Aorta (tissue), 5 donors: ENCODE data around the gene RXRA. TPM values are rescaled to one million over a fixed set of nuclear protein-coding genes. Genes with fewer than 3 reads are reported as not detected.
A peak's percentile ranks its signal among the peaks of the same experiment; 100 is the strongest.

Experiments used
- ATAC-seq: fragments of 200-7000 bp; cut with Tn5 transposase; one replicate; pipeline ENCODE4 v1.9.1; 2022; ENCODE audit warnings: moderate library complexity; ENCODE audit not compliant: low FRiP score
- DNase-seq, 2 donors: peaks; one replicate each; pipeline ENCODE4 v3.0.0-alpha.2; 2020
- H3K27ac ChIP-seq, 2 donors: one replicate each; pipeline ENCODE4 v1.5.1; 2013; ENCODE audit warnings: low read length in 2 of 2, mild to moderate bottlenecking in 2 of 2, moderate library complexity in 2 of 2, control low read depth in 1 of 2, inconsistent platforms in 1 of 2, low read depth in 1 of 2
- H3K27me3 ChIP-seq, 2 donors: one replicate each; pipeline ENCODE4 v1.6.1; 2013; ENCODE audit warnings: control low read depth in 1 of 2, low read length in 1 of 2, mild to moderate bottlenecking in 1 of 2, moderate library complexity in 1 of 2; ENCODE audit not compliant: insufficient read depth in 2 of 2, control insufficient read depth in 1 of 2
- H3K36me3 ChIP-seq, 2 donors: one replicate each; pipeline ENCODE4 v1.6.1; 2013; ENCODE audit warnings: control low read depth in 1 of 2, low read length in 1 of 2, mild to moderate bottlenecking in 1 of 2; ENCODE audit not compliant: insufficient read depth in 2 of 2, control insufficient read depth in 1 of 2
- H3K4me1 ChIP-seq, 2 donors: one replicate each; pipeline ENCODE4 v1.6.1; 2013; ENCODE audit warnings: low read length in 2 of 2, control low read depth in 1 of 2, mild to moderate bottlenecking in 1 of 2, moderate library complexity in 1 of 2; ENCODE audit not compliant: insufficient read depth in 2 of 2, control insufficient read depth in 1 of 2
- H3K4me3 ChIP-seq, 2 donors: one replicate each; pipeline ENCODE4 v1.5.1; 2013; ENCODE audit warnings: low read length in 2 of 2, control low read depth in 1 of 2, mild to moderate bottlenecking in 1 of 2
- H3K9me3 ChIP-seq: one replicate; pipeline ENCODE4 v1.6.1; 2013; ENCODE audit warnings: mild to moderate bottlenecking, low read length; ENCODE audit not compliant: control insufficient read depth
- WGBS, 2 donors: extraction: QIAGEN DNeasy Blood & Tissue Kit; methylation state at CpG; one replicate each; pipeline ENCODE4 v1.1.7; 2013; 5-methylcytosine and 5-hydroxymethylcytosine counted together
- intact Hi-C, 2 donors: fragments of 100-400 bp; cut with DNase I; formaldehyde crosslinking; loops; one replicate each; pipeline versions ENCODE4 v1.14.2 to v1.15.0; 2022
- polyA plus RNA-seq, 2 donors: library from polyadenylated mRNA; stranded (reverse); fragments of 200-250 nt; gene quantifications; one replicate each; pipeline ENCODE4 v1.2.3, GENCODE V29; 2013
- total RNA-seq, 2 donors: library from RNA; stranded (reverse); fragmentation: NEBNext Ultra II Directional; extraction: Animal tissue kit (Norgen Biotek cat#: 25700); gene quantifications; one replicate each; pipeline ENCODE4 v1.2.1, GENCODE V29; 2021
- donor health status: healthy with polysubstance abuse.
- donor health status: Bipolar disorder and iron deficiency.
- donor health status: DM: no; HTN: no; CAD: no.
- donor health status: DM: no; HTN: no; CAD: no.
- donor health status: DM: yes; HTN: yes; CAD: no.

RXRA gene
- total and polyA plus RNA-seq, 4 donors: 17.7 to 67.8 (median 32.7) TPM

GRCh38 chr9:134375011-134375390 lies 48.7 kb downstream of the RXRA start:
- peak overlapping the region in 1 of 2 donors; percentile 34 for H3K27ac ChIP-seq
- no peaks in the 10 kb centered on the region for H3K27me3 ChIP-seq
- H3K4me1 ChIP-seq: no peaks in the 10 kb centered on the region
- H3K9me3 ChIP-seq: no peaks in the 10 kb centered on the region
- H3K4me3 ChIP-seq: no peak overlapping the region
- 3 to 15% methylated on average over 6 of the region's 6 CpGs for WGBS, 2 donors
- DNase-seq (peak in 1 of 2 donors; percentile 74), ATAC-seq (no peak)
- intact Hi-C loops: loop anchor here in 1 of 2 donors (5.0 kb wide), 1 partner anchor 57 kb away; no protein-coding TSS in a partner anchor
- no peaks in the 10 kb centered on the region for H3K36me3 ChIP-seq

GRCh38 chr9:134375430-134376385 lies 49.5 kb downstream of the RXRA start:
- Histone ChIP-seq H3K4me1 (no peaks in the 10 kb centered on the region), H3K36me3 (no peaks in the 10 kb centered on the region), H3K27me3 (no peaks in the 10 kb centered on the region), H3K27ac (peak overlapping the region in 1 of 2 donors; percentile 34), H3K4me3 (no peak overlapping the region), H3K9me3 (no peaks in the 10 kb centered on the region)
- intact Hi-C loops: loop anchor here in 1 of 2 donors (5.0 kb wide), 1 partner anchor 57 kb away; no protein-coding TSS in a partner anchor
- peak; percentile 61 for ATAC-seq
- peak in 1 of 2 donors; percentile 80 for DNase-seq
- 41 to 46% methylated on average over 33 to 38 of the region's 38 CpGs for WGBS, 2 donors

- ATAC-seq: no peak
- DNase-seq: no peak
- Histone ChIP-seq H3K4me3 (no peak overlapping the region), H3K4me1 (no peaks in the 10 kb centered on the region), H3K9me3 (no peaks in the 10 kb centered on the region), H3K27ac (no peak overlapping the region), H3K27me3 (no peaks in the 10 kb centered on the region), H3K36me3 (no peaks in the 10 kb centered on the region)
- intact Hi-C loops: loop anchor here in 1 of 2 donors (5.0 kb wide), 1 partner anchor 56 kb away; no protein-coding TSS in a partner anchor
- 74 to 77% methylated on average over 27 of the region's 27 CpGs for WGBS, 2 donors
Observed at GRCh38 chr9:134376386-134377142, 50.3 kb downstream of the RXRA start.

- Histone ChIP-seq H3K36me3 (no peaks in the 10 kb centered on the region), H3K27ac (no peak overlapping the region), H3K4me1 (no peaks in the 10 kb centered on the region), H3K27me3 (no peaks in the 10 kb centered on the region), H3K4me3 (no peak overlapping the region), H3K9me3 (no peaks in the 10 kb centered on the region)
- ATAC-seq: no peak
- DNase-seq: no peak
- 93 to 97% methylated on average over 8 of the region's 8 CpGs for WGBS, 2 donors
- intact Hi-C loops: loop anchor here in 1 of 2 donors (5.0 kb wide), 1 partner anchor 55 kb away; no protein-coding TSS in a partner anchor
Observed at GRCh38 chr9:134377143-134377484, 50.9 kb downstream of the RXRA start.

- Histone ChIP-seq H3K4me1 (no peaks in the 10 kb centered on the region), H3K4me3 (no peak overlapping the region), H3K27me3 (no peaks in the 10 kb centered on the region), H3K36me3 (no peaks in the 10 kb centered on the region), H3K27ac (no peak overlapping the region), H3K9me3 (no peaks in the 10 kb centered on the region)
- 58 to 59% methylated on average over 17 of the region's 17 CpGs for WGBS, 2 donors
- intact Hi-C loops: loop anchor here in 1 of 2 donors (5.0 kb wide), 1 partner anchor 54 kb away; no protein-coding TSS in a partner anchor
- DNase-seq (peak in 1 of 2 donors; percentile 84), ATAC-seq (no peak)
Observed at GRCh38 chr9:134377976-134378375, 51.7 kb downstream of the RXRA start.

- H3K27me3 ChIP-seq: no peaks in the 10 kb centered on the region
- no peak overlapping the region for H3K27ac ChIP-seq
- 42 to 50% methylated on average over 11 of the region's 11 CpGs for WGBS, 2 donors
- DNase-seq (no peak), ATAC-seq (no peak)
- no peaks in the 10 kb centered on the region for H3K36me3 ChIP-seq
- no peaks in the 10 kb centered on the region for H3K9me3 ChIP-seq
- intact Hi-C loops: loop anchor here in 1 of 2 donors (5.0 kb wide), 1 partner anchor 53 kb away; no protein-coding TSS in a partner anchor
- H3K4me3 ChIP-seq: no peak overlapping the region
- H3K4me1 ChIP-seq: no peaks in the 10 kb centered on the region
Observed at GRCh38 chr9:134378901-134379338, 52.7 kb downstream of the RXRA start.

- Histone ChIP-seq H3K27ac (no peak overlapping the region), H3K9me3 (no peaks in the 10 kb centered on the region), H3K36me3 (no peaks in the 10 kb centered on the region), H3K27me3 (no peaks in the 10 kb centered on the region), H3K4me1 (no peaks in the 10 kb centered on the region), H3K4me3 (no peak overlapping the region)
- ATAC-seq (no peak), DNase-seq (no peak)
- intact Hi-C loops: loop anchor here in 1 of 2 donors (5.0 kb wide), 1 partner anchor 52 kb away; no protein-coding TSS in a partner anchor
- 87 to 90% methylated on average over 20 to 21 of the region's 21 CpGs for WGBS, 2 donors
Observed at GRCh38 chr9:134379831-134380365, 53.6 kb downstream of the RXRA start.

- Histone ChIP-seq H3K36me3 (no peaks in the 10 kb centered on the region), H3K9me3 (no peaks in the 10 kb centered on the region), H3K27me3 (no peaks in the 10 kb centered on the region), H3K4me1 (no peaks in the 10 kb centered on the region), H3K4me3 (no peak overlapping the region), H3K27ac (no peak overlapping the region)
- no peak for ATAC-seq
- WGBS, 2 donors: 91 to 92% methylated on average over 16 of the region's 16 CpGs
- intact Hi-C loops: no loop called here
- DNase-seq: no peak
Observed at GRCh38 chr9:134380542-134381271, 54.5 kb downstream of the RXRA start.
